ENCODE results near the gene ADIG.

Gene ADIG

DNA sequence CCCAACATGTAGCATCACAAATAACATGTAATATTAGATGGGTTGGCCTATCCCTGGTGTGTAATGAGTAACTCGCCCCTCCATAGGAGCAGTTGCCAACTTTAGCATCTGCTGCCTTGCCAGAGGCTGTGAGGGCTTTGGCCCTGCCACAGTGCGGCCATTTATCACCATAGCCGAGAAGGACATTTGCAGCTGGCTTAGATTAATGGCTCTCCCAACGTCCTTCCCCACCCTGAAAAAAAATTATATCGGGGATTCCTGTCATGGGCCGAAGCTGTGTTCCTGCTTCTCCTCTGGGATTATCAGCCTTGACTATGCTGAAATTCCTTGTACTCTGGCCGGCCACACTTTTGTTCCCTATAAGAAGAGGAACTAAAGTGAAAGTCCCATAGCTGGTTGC is 7.6 kb upstream of the ADIG start:
- H3K27ac ChIP-seq = no peak overlapping the region
- no peaks in the 10 kb centered on the region for H3K9me3 ChIP-seq
- H3K27me3 ChIP-seq = no peaks in the 10 kb centered on the region
- no peaks in the 10 kb centered on the region for H3K4me1 ChIP-seq
- TF ChIP-seq, protein P1, sequence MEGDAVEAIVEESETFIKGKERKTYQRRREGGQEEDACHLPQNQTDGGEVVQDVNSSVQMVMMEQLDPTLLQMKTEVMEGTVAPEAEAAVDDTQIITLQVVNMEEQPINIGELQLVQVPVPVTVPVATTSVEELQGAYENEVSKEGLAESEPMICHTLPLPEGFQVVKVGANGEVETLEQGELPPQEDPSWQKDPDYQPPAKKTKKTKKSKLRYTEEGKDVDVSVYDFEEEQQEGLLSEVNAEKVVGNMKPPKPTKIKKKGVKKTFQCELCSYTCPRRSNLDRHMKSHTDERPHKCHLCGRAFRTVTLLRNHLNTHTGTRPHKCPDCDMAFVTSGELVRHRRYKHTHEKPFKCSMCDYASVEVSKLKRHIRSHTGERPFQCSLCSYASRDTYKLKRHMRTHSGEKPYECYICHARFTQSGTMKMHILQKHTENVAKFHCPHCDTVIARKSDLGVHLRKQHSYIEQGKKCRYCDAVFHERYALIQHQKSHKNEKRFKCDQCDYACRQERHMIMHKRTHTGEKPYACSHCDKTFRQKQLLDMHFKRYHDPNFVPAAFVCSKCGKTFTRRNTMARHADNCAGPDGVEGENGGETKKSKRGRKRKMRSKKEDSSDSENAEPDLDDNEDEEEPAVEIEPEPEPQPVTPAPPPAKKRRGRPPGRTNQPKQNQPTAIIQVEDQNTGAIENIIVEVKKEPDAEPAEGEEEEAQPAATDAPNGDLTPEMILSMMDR (IDR thresholded peaks at IDR 0.05) = no peak
- H3K4me3 ChIP-seq = no peak overlapping the region
- no peak for DNase-seq
- intact Hi-C loops (cut with DNase I; ENCODE audit: low total_unique reads) = no loop called here
- H3K36me3 ChIP-seq = peaks cover 52 to 87% (median 68%) of the 10 kb centered on the region in 3 donors

DNA sequence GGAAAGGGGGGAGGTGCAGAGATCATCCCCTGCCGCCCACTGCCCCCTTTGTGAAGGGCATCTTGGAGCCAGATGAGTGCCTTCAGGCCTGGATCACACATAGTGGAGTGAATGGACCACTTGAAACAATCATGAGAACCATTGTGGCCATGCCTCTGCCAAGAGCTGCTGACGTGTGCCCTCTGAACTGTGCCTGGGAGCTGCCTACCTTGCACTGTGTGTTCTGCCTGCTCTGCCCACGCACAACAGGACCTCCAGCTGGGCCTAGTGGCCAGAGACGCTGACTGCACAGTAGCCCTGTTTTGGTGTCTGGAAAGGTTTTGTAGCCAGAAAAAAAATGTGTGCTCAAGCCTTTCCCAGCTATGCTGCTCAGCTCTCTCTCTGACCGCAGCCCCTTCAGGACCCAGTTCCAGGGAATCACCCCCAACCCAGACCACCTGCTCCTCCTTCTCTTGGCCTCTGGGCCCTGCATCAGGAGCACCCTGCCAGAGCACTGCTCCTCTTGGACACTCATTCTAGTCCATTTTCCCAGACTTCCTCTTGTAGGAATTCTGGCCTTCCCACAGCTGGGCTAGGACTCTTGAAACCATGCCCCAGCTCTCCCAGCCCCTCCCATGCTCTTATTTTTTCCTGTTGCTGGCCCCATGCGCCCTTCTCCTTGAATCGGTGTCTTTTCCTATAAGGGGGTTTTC is 1.6 kb upstream of the ADIG start:
- no peak for DNase-seq
- TF ChIP-seq, protein P1 (IDR thresholded peaks at IDR 0.05) = no peak
- H3K4me1 ChIP-seq = peaks cover 0 to 10% (median 4%) of the 10 kb centered on the region in 4 donors
- no peak overlapping the region for H3K27ac ChIP-seq
- H3K36me3 ChIP-seq = peaks cover 17 to 30% (median 30%) of the 10 kb centered on the region in 3 donors
- peaks cover 0 to 7% of the 10 kb centered on the region in 2 donors for H3K27me3 ChIP-seq
- H3K4me3 ChIP-seq = no peak overlapping the region
- no peaks in the 10 kb centered on the region for H3K9me3 ChIP-seq
- intact Hi-C loops (cut with DNase I; ENCODE audit: low total_unique reads) = no loop called here

DNA sequence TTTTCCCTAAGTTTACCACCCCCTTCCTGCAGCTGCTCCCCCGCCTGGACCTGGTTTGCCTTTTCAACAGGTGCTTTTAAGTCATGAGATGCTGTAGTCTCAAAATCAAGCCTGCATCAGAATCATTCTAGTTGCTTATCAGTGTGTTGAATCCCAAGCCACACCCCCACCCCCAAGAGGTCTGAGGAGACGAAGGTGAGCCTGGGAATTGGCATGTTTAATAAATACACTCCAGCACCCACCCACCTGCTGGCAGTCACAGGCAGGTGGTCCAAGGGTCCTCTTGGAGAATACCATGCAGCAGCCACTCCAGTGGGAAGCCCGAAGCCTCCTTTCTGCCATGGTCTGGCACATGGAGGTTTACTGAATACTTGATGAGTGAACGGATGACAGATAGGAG is 1.1 kb upstream of the ADIG start:
- no peak overlapping the region for H3K27ac ChIP-seq
- H3K36me3 ChIP-seq = peaks cover 12 to 25% (median 25%) of the 10 kb centered on the region in 3 donors
- TF ChIP-seq, protein P1 (IDR thresholded peaks at IDR 0.05) = no peak
- intact Hi-C loops (cut with DNase I; ENCODE audit: low total_unique reads) = no loop called here
- peaks cover 0 to 10% (median 4%) of the 10 kb centered on the region in 4 donors for H3K4me1 ChIP-seq
- no peaks in the 10 kb centered on the region for H3K9me3 ChIP-seq
- H3K4me3 ChIP-seq = no peak overlapping the region
- DNase-seq = no peak
- peaks cover 0 to 7% of the 10 kb centered on the region in 2 donors for H3K27me3 ChIP-seq

DNA sequence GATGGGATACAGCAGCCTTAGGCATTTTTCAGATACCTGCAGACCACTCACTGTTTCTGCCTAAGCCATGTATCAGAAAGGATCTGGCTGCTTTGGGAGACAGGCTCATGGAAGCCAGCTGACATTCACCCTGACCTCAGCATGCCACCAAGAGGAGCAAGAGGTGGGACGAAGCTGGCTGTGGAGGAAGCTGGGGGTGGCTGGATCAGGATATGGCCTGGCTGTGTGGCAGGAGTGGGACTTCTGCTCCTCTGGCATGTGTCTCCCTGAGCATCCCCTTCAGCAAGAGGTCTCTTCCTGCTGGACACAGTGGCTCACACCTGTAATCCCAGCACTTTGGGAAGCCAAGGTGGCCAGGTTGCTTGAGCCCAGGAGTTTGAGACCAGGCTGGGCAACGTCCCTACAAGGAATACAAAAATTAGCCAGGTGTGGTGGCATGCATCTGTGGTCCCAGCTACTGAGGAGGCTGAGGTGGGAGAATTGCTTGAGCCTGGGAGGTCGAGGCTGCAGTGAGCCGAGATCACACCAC is 897 bp downstream of the ADIG start:
- no peak overlapping the region for H3K4me3 ChIP-seq
- H3K27me3 ChIP-seq = peaks cover 0 to 7% of the 10 kb centered on the region in 2 donors
- DNase-seq = no peak
- no peaks in the 10 kb centered on the region for H3K9me3 ChIP-seq
- H3K36me3 ChIP-seq = peaks cover 0 to 7% (median 5%) of the 10 kb centered on the region in 3 donors
- intact Hi-C loops (cut with DNase I; ENCODE audit: low total_unique reads) = no loop called here
- H3K4me1 ChIP-seq = peaks cover 0 to 10% (median 4%) of the 10 kb centered on the region in 4 donors
- TF ChIP-seq, protein P1 (IDR thresholded peaks at IDR 0.05) = no peak
- H3K27ac ChIP-seq = no peak overlapping the region

DNA sequence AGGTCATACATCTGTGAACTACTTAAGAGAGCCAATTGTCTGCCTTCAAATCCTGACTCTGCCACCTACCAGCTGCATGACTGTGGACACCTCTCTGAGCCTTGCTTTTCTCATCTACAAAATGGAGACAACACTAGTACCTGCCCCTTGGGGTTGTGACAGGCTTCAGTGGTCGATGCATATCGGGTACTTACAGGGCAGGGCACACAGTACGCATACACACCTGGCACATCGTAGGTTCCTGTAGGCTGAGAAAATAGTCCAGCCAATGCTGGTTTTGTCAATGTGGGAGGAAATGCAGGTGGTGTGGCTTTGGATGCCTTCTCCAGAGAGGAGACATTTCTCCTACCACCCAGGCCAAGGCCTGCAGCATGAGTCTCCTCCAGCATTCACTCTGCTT is 2.3 kb downstream of the ADIG start:
- TF ChIP-seq, protein P1 (IDR thresholded peaks at IDR 0.05) = no peak
- Histone ChIP-seq H3K4me3 (no peak overlapping the region), H3K36me3 (no peaks in the 10 kb centered on the region), H3K4me1 (peaks cover 0 to 10% (median 4%) of the 10 kb centered on the region in 4 donors), H3K9me3 (no peaks in the 10 kb centered on the region), H3K27me3 (peaks cover 0 to 11% of the 10 kb centered on the region in 2 donors), H3K27ac (no peak overlapping the region)
- intact Hi-C loops (cut with DNase I; ENCODE audit: low total_unique reads) = no loop called here
- no peak for DNase-seq

All from tibial artery (tissue), 4 donors.